Parathyroid adenoma (tissue), 2 donors: ENCODE data around the gene TMEM129.
A peak's percentile ranks its signal among the peaks of the same experiment; 100 is the strongest.

Source experiments
- H2AFZ ChIP-seq: fragments of 300-600 bp; sonication (generic); one replicate; pipeline ENCODE4 v1.7.0; 2017; ENCODE audit warnings: antibody characterized with exemption, mild to moderate bottlenecking
- H3K27ac ChIP-seq: fragments of 300-600 bp; sonication (generic); one replicate; pipeline ENCODE4 v1.7.0; 2017
- H3K27me3 ChIP-seq: fragments of 300-600 bp; sonication (generic); one replicate; pipeline ENCODE4 v1.7.0; 2017; ENCODE audit warnings: low read length; ENCODE audit not compliant: control insufficient read depth, insufficient read depth
- H3K36me3 ChIP-seq: fragments of 300-600 bp; sonication (generic); one replicate; pipeline ENCODE4 v1.7.0; 2017; ENCODE audit warnings: low read length; ENCODE audit not compliant: control insufficient read depth, insufficient read depth
- H3K4me1 ChIP-seq: fragments of 300-600 bp; sonication (generic); one replicate; pipeline ENCODE4 v1.7.0; 2017; ENCODE audit warnings: control low read depth
- H3K4me2 ChIP-seq: fragments of 300-600 bp; sonication (generic); one replicate; pipeline ENCODE4 v1.7.0; 2017; ENCODE audit warnings: low read length
- H3K4me3 ChIP-seq: fragments of 300-600 bp; sonication (generic); one replicate; pipeline ENCODE4 v1.7.0; 2017; ENCODE audit warnings: low read depth, low read length
- H3K79me2 ChIP-seq: fragments of 300-600 bp; sonication (generic); one replicate; pipeline ENCODE4 v1.7.0; 2017; ENCODE audit warnings: control low read depth
- H3K9ac ChIP-seq: fragments of 300-600 bp; sonication (generic); one replicate; pipeline ENCODE4 v1.7.0; 2017; ENCODE audit warnings: mild to moderate bottlenecking
- H3K9me3 ChIP-seq: fragments of 300-600 bp; sonication (generic); one replicate; pipeline ENCODE4 v1.7.0; 2017; ENCODE audit warnings: low read length; ENCODE audit not compliant: control insufficient read depth
- TF ChIP-seq, protein P1 (sequence below): fragments of 300-600 bp; sonication (generic); IDR thresholded peaks from one replicate; pipeline ENCODE4 v1.7.0; 2017; ENCODE audit warnings: antibody characterized with exemption, mild to moderate bottlenecking
- donor health status: primary hyperparathyroidism.

The TMEM129 gene

DNA sequence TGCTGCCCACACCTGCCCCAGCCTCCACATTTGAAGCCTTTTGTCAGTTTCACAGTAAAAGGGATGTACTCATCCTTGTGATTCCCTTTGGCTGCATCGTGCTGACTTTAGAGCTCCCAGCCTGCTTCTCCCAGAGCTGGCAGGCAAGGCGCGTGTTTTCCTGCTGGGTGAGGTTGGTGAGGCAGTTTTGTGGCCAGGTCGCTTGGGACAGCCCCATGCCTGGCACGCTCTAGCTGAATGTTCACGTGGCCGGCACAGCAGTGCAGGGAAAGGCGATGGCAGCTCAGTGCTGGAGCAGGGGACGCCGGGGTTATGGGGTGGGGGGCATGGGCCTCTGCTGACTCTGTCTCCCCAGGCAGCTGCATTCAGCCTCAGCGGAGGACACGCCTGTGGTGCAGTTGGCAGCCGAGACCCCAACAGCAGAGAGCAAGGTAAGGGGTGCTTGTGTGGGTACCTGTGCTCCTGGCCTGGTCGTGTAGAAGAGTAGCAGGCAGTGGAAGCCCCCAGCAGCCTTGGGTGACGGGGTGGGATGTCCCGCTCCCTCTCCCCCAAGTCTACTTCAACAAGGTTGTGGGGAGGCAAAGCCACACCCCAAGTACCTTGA, 9.5 kb upstream of the TMEM129 start:
- H3K27ac ChIP-seq, result no peak overlapping the region
- no peaks in the 10 kb centered on the region for H3K9me3 ChIP-seq
- H3K36me3 ChIP-seq, result no peaks in the 10 kb centered on the region
- no peak overlapping the region for H2AFZ ChIP-seq
- H3K4me2 ChIP-seq, result no peak overlapping the region
- H3K9ac ChIP-seq, result no peak overlapping the region
- H3K27me3 ChIP-seq, result no peaks in the 10 kb centered on the region
- no peak overlapping the region for H3K4me3 ChIP-seq
- H3K4me1 ChIP-seq, result peaks cover 2% of the 10 kb centered on the region
- TF ChIP-seq, protein P1, sequence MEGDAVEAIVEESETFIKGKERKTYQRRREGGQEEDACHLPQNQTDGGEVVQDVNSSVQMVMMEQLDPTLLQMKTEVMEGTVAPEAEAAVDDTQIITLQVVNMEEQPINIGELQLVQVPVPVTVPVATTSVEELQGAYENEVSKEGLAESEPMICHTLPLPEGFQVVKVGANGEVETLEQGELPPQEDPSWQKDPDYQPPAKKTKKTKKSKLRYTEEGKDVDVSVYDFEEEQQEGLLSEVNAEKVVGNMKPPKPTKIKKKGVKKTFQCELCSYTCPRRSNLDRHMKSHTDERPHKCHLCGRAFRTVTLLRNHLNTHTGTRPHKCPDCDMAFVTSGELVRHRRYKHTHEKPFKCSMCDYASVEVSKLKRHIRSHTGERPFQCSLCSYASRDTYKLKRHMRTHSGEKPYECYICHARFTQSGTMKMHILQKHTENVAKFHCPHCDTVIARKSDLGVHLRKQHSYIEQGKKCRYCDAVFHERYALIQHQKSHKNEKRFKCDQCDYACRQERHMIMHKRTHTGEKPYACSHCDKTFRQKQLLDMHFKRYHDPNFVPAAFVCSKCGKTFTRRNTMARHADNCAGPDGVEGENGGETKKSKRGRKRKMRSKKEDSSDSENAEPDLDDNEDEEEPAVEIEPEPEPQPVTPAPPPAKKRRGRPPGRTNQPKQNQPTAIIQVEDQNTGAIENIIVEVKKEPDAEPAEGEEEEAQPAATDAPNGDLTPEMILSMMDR, result no peak
- peaks cover 2% of the 10 kb centered on the region for H3K79me2 ChIP-seq

DNA sequence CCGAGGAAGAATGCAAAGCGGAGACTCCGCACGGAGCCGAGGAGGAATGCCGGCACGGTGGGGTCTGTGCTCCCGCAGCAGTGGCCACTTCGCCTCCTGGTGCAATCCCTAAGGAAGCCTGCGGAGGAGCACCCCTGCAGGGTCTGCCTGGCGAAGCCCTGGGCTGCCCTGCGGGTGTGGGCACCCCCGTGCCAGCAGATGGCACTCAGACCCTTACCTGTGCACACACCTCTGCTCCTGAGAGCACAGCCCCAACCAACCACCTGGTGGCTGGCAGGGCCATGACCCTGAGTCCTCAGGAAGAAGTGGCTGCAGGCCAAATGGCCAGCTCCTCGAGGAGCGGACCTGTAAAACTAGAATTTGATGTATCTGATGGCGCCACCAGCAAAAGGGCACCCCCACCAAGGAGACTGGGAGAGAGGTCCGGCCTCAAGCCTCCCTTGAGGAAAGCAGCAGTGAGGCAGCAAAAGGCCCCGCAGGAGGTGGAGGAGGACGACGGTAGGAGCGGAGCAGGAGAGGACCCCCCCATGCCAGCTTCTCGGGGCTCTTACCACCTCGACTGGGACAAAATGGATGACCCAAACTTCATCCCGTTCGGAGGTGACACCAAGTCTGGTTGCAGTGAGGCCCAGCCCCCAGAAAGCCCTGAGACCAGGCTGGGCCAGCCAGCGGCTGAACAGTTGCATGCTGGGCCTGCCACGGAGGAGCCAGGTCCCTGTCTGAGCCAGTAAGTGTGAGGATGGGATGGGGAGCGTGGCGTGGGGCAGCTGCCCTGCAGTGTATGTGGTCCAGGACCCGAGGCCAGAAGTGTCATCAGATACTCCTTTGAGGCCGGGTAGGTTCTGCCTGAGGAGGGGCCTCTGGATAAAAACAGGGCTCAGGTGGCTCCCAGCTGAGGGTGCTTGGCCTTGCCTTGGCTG, 7.2 kb upstream of the TMEM129 start:
- H3K27me3 ChIP-seq, result no peaks in the 10 kb centered on the region
- H3K9me3 ChIP-seq, result no peaks in the 10 kb centered on the region
- H3K4me3 ChIP-seq, result no peak overlapping the region
- H3K36me3 ChIP-seq, result no peaks in the 10 kb centered on the region
- peaks cover 2% of the 10 kb centered on the region for H3K4me1 ChIP-seq
- H3K9ac ChIP-seq, result no peak overlapping the region
- H2AFZ ChIP-seq, result no peak overlapping the region
- peaks cover 2% of the 10 kb centered on the region for H3K79me2 ChIP-seq
- TF ChIP-seq, protein P1, result no peak
- no peak overlapping the region for H3K27ac ChIP-seq
- no peak overlapping the region for H3K4me2 ChIP-seq

DNA sequence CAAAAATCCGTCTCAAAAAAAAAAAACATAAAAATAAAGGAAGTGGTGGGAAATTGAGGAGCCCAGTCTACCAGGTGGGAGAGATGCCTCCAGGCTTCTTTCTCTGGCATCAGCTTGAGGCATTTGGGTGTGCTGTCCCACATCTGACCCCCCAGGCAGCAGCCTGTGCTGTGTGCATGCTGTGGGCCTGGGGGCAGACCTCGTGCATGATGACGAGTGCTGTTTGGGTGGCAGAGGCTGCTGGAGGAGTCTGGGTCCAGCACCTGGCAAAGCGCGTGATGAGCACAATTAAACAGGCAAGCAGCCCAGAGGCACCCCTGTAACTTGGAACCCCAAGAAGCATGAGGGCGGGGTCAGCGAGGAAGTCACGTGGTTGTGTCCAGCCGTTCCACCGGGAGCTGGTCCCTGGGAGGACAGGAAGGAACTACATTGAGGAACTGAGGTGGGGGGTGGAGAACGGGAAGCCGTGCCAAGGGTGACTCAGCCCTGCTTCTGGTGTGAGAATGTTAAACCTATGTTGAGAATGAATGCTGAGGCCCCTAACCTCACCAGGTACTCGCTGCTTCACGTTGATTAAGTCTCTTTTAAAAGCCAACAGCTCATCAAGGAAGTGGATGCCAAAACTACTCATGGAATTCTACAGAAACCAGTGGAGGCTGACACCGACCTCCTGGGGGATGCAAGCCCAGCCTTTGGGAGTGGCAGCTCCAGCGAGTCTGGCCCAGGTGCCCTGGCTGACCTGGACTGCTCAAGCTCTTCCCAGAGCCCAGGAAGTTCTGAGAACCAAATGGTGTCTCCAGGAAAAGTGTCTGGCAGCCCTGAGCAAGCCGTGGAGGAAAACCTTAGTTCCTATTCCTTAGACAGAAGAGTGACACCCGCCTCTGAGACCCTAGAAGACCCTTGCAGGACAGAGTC, 6.3 kb upstream of the TMEM129 start:
- Histone ChIP-seq H3K79me2 (peaks cover 2% of the 10 kb centered on the region), H3K36me3 (no peaks in the 10 kb centered on the region), H3K4me2 (no peak overlapping the region), H3K27me3 (no peaks in the 10 kb centered on the region), H3K9me3 (no peaks in the 10 kb centered on the region), H3K4me1 (peaks cover 2% of the 10 kb centered on the region), H3K4me3 (no peak overlapping the region), H3K9ac (no peak overlapping the region), H3K27ac (no peak overlapping the region), H2AFZ (no peak overlapping the region)
- TF ChIP-seq, protein P1, result no peak

DNA sequence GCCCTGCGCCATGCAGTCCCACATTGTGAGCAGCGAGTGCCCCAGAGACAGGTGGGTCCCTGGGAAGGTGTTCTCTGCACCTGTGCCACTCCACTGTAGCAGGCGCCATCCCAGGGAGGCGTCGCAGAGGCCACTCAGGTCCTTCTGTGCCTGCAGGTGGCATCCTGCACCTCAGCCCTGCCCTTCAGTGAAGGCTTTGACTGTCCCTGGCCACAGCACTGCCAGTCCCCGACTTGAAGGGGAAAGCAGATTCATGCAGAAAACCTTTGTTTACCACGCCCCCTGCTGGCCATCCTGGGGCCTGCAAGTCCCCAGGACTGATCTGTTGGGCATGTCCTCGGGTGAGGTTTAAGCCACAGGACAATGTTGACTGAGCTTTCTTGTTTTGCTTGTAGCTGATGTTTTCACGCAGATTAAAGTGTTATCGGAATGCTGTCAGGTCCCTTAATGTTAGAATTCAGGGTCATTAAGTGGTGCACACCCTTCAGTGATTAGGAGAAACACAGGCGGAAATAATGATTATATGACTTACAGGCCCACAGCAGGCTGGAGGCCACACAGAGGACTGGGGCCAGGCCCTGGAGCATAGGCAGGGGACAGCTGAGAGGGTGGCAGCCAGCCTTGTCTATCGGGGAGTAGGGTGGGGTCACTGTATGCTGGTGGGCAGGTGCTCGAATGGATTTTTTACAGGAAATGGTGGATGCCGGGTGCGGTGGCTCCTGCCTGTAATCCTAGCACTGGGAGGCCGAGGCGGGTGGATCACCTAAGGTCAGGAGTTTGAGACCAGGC, 5.2 kb upstream of the TMEM129 start:
- Histone ChIP-seq H3K9me3 (no peaks in the 10 kb centered on the region), H3K4me2 (no peak overlapping the region), H2AFZ (peak overlapping the region; percentile 50), H3K36me3 (no peaks in the 10 kb centered on the region), H3K27ac (no peak overlapping the region), H3K4me1 (peaks cover 2% of the 10 kb centered on the region), H3K9ac (no peak overlapping the region), H3K27me3 (no peaks in the 10 kb centered on the region), H3K79me2 (peaks cover 2% of the 10 kb centered on the region), H3K4me3 (no peak overlapping the region)
- TF ChIP-seq, protein P1, result peak; percentile 93
